Small intestine (tissue), 7 donors: ENCODE measurements around the gene DHRS7. TPM values are rescaled to one million over a fixed set of nuclear protein-coding genes. Genes with fewer than 3 reads are reported as not detected.
"Not testable (repeated sequence)": the region's sequence is repeated elsewhere in the genome, so short reads cannot be mapped to it uniquely, and the experiment has no call there.

Experiments
- DNase-seq, 2 donors: peaks; one replicate each; pipeline versions ENCODE4 v3.0.0 to v3.0.0-alpha.2; 2013
- FAIRE-seq: peaks from 2 replicates; lab custom pipeline; 2012; peaks lifted over from hg19 to GRCh38; lab: Jason Lieb, UNC
- H3K27ac ChIP-seq, 3 donors: one replicate each; pipeline ENCODE4 v1.5.1; 2013; ENCODE audit warnings: low read length in 2 of 3, mild to moderate bottlenecking in 2 of 3, control low read depth in 1 of 3, inconsistent platforms in 1 of 3, low read depth in 1 of 3, moderate library complexity in 1 of 3
- H3K27me3 ChIP-seq, 3 donors: one replicate each; pipeline ENCODE4 v1.6.1; 2013; ENCODE audit warnings: low read length in 3 of 3, inconsistent platforms in 1 of 3; ENCODE audit not compliant: control insufficient read depth in 3 of 3, insufficient read depth in 3 of 3
- H3K36me3 ChIP-seq, 3 donors: one replicate each; pipeline ENCODE4 v1.6.1; 2013; ENCODE audit warnings: low read length in 3 of 3, inconsistent platforms in 1 of 3, low read depth in 1 of 3, mild to moderate bottlenecking in 1 of 3, moderate library complexity in 1 of 3; ENCODE audit not compliant: control insufficient read depth in 3 of 3, insufficient read depth in 2 of 3
- H3K4me1 ChIP-seq, 3 donors: one replicate each; pipeline ENCODE4 v1.6.1; 2013; ENCODE audit warnings: low read length in 2 of 3, inconsistent platforms in 1 of 3, low read depth in 1 of 3, mild to moderate bottlenecking in 1 of 3, moderate library complexity in 1 of 3; ENCODE audit not compliant: control insufficient read depth in 3 of 3, insufficient read depth in 2 of 3
- H3K4me3 ChIP-seq, 3 donors: one replicate each; pipeline ENCODE4 v1.5.1; 2013; ENCODE audit warnings: low read length in 3 of 3, control low read depth in 1 of 3, inconsistent platforms in 1 of 3, low read depth in 1 of 3, mild to moderate bottlenecking in 1 of 3, moderate library complexity in 1 of 3
- H3K9me3 ChIP-seq, 2 donors: one replicate each; pipeline ENCODE4 v1.6.1; 2013; ENCODE audit warnings: low read depth in 1 of 2, low read length in 1 of 2; ENCODE audit not compliant: control insufficient read depth in 2 of 2, insufficient read depth in 1 of 2
- WGBS, 3 donors: extraction: QIAGEN DNeasy Blood & Tissue Kit; methylation state at CpG; one replicate each; pipeline ENCODE4 v1.1.7; 2013; 5-methylcytosine and 5-hydroxymethylcytosine counted together
- polyA plus RNA-seq, 4 donors: library from polyadenylated mRNA; stranded (reverse) in 3 of 4; unstranded in 1 of 4; fragments of 200-250 nt in 3 of 4; fragments of 120-200 nt in 1 of 4; gene quantifications; one replicate each; pipeline versions ENCODE4 v1.2.1 to v1.2.3, GENCODE V29; 2013
- donor health status: healthy with polysubstance abuse.
- donor health status: control.
- donor health status: control.
- donor health status: Bipolar disorder and iron deficiency.
- donor health status: healthy.

The DHRS7 gene
- polyA plus RNA-seq, 4 donors = 78.7 to 302 (median 132) TPM

DNA sequence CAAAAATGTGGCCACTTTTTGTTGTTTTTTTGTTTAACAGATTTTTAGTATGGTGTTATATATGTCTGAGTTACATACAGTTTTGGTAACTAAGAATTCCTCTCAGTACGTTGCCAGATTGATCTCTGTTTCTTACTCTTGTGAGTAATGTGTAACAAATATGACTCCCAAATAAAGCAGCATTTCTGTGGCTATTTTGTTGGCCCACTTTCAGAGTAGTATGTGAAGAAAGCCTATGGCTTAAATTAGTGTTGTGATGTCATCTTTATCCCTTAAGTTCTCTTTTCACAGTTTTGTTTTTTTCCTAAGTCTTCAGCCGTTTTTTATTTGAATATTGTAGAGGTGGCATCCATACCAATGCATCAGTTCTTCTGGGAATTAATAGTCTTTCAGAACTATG, 62.8 kb downstream of the DHRS7 start:
- Histone ChIP-seq H3K4me1 (no peaks in the 10 kb centered on the region), H3K27me3 (no peaks in the 10 kb centered on the region), H3K9me3 (no peaks in the 10 kb centered on the region), H3K27ac (no peak overlapping the region), H3K36me3 (peaks cover 3 to 6% (median 3%) of the 10 kb centered on the region in 3 donors), H3K4me3 (no peak overlapping the region)
- 56 to 83% (median 73%) methylated on average over 2 of the region's 2 CpGs for WGBS, 3 donors
- FAIRE-seq (no peak), DNase-seq (no peak)

DNA sequence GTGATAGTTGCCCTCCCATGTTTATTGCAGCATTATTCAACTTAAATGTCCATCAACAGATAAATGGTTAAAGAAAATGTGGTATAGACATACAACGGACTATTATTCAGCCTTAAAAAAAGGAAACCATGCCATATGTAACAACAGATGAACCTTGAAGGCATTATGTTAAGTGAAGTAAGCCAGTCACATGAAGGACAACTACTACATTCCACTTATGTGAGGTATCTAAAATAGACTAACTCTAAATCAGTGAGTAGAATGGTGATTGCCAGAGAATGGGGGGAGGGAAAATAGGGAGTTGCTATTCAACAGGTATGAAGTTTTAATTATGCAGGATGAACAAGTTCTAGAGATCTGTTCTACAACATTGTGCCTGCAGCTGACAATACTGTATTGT, 63.4 kb downstream of the DHRS7 start:
- no peak overlapping the region for H3K27ac ChIP-seq
- H3K36me3 ChIP-seq = peaks cover 3 to 6% (median 3%) of the 10 kb centered on the region in 3 donors
- 91 to 93% (median 93%) methylated on average over 1 of the region's 1 CpG for WGBS, 3 donors
- H3K9me3 ChIP-seq = no peaks in the 10 kb centered on the region
- no peaks in the 10 kb centered on the region for H3K4me1 ChIP-seq
- FAIRE-seq (no peak), DNase-seq (no peak)
- no peaks in the 10 kb centered on the region for H3K27me3 ChIP-seq
- H3K4me3 ChIP-seq = no peak overlapping the region

DNA sequence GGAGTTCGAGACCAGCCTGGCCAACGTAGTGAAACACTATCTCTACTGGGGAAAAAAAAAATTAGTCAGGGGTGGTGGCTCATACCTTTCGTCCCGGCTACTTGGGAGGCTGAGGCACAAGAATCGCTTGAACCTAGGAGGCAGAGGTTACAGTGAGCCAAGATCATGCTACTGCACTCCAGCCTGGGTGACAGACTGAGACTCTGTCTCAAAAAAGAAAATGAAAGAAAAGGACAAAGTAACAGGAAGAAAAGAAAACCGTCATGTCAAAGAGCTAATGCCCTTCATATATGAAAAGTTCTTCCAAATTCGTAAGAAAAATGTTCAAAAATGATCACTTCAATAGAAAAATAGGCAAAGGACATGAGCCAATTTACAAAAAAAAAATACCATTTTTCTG, 65.3 kb downstream of the DHRS7 start:
- not testable (repeated sequence) for H3K27me3 ChIP-seq, H3K4me3 ChIP-seq, H3K36me3 ChIP-seq, FAIRE-seq, H3K27ac ChIP-seq, H3K9me3 ChIP-seq, H3K4me1 ChIP-seq, DNase-seq
- 94 to 97% (median 95%) methylated on average over 7 of the region's 7 CpGs for WGBS, 3 donors

DNA sequence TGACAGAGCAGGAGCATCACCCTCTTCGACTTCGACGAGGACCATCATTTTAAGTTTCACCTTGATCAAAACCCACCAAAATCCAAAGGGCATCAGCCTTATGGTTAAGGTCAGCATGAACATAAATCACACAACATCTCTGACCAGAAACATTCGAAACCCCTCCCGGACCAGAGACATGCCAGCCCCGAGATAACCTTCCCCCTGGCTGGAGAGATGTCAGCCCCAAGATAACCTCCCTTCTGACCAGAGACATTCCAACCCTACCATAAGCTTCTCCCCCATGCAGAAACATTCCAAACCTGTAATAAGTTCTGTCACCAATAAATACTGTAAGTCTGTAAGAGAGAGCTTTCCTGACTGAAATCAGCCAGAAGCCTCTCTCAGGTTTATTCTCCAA, 67.2 kb downstream of the DHRS7 start:
- whole genome bisulfite sequencing, 3 donors = 93 to 99% (median 95%) methylated on average over 6 of the region's 6 CpGs
- no peak overlapping the region for H3K4me3 ChIP-seq
- FAIRE-seq (no peak), DNase-seq (no peak)
- H3K27ac ChIP-seq = no peak overlapping the region
- peaks cover 0 to 10% (median 0%) of the 10 kb centered on the region in 3 donors for H3K4me1 ChIP-seq
- no peaks in the 10 kb centered on the region for H3K27me3 ChIP-seq
- no peaks in the 10 kb centered on the region for H3K9me3 ChIP-seq
- peaks cover 3 to 6% (median 3%) of the 10 kb centered on the region in 3 donors for H3K36me3 ChIP-seq

DNA sequence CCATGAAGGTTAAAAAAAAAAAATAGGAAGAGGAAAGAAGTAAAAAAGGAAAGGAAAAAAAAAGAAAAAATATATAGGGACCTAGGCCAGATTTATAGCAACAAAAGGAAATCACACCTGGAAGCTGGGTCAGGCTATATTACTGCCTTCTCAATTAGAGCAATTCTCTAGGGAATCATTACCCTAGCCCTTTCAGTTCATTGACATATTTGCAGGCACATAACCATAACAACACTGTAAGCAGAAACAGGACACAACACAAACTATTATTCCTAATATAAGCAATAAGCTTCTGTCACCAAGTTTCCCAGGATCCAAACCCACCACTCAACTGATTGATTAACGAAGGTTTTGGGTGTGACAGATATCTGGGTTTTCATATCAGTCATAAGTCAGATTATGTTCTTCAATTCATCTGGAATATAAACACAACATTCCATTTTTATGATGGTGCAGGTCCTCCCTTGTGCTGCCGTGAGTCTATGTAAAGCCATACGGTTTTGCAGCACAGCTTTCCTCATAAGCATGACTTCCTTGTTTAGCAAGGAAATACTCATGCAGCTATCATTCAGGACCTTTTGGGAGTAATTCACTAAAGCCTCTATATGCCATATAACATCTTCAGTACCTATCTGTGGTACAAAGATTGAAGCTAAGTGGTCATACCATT, 69.3 kb downstream of the DHRS7 start:
- Histone ChIP-seq H3K36me3 (peaks cover 3 to 6% (median 3%) of the 10 kb centered on the region in 3 donors), H3K9me3 (no peaks in the 10 kb centered on the region), H3K4me3 (no peak overlapping the region), H3K4me1 (peaks cover 0 to 10% (median 0%) of the 10 kb centered on the region in 3 donors), H3K27me3 (no peaks in the 10 kb centered on the region), H3K27ac (no peak overlapping the region)
- no peak for FAIRE-seq
- 49 to 53% (median 50%) methylated on average over 3 of the region's 3 CpGs for WGBS, 3 donors
- DNase-seq = peak in 1 of 2 donors; percentile 37

DNA sequence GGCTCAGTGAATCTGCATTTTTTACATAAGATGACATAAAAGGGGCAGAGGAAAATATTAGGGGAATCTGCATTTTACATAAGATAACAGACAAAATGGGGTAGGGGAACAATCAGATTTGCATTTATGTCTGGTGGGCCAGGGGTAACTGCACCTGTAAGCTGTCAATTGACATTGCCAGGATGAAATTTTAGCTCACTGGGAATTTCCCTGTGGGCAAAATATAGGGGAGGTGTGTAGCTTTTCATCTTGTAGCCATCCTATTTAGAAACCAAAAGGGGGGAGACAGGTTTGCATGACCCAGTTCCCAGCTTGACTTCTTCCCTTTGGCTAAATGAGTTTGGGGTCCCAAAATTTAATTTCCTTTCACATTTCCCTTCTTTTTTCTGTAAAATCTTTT, 70.0 kb downstream of the DHRS7 start:
- FAIRE-seq (no peak), DNase-seq (no peak)
- Histone ChIP-seq H3K9me3 (no peaks in the 10 kb centered on the region), H3K4me3 (no peak overlapping the region), H3K27me3 (no peaks in the 10 kb centered on the region), H3K4me1 (peaks cover 0 to 10% (median 0%) of the 10 kb centered on the region in 3 donors), H3K36me3 (peaks cover 3 to 6% (median 3%) of the 10 kb centered on the region in 3 donors), H3K27ac (no peak overlapping the region)

DNA sequence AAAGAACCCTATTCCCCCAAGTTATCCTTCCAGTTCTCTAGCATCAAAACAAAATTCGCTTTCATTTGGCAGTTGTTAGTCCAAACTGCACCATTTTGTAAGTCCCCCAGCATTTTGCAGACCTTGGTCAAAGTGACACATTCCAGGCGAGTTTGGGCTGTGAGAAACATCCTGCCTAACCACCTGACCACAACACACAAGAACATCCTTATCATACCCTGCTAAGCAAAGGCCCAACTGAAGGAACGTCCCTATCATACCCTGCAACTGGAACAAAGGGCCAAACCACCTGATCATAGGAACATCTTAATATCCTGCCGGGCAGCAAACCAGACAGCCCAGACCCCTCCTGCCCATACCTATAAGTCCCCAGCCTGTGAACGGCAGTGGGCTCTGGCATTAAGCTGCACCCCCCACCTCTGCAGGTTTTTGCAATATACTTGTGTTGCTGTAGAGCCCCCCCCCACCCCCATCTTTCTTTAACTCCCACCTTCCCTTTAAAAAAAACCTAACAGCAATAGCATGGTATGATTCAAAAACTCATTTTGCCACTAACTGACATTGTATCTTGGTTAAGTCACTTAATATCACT, 70.8 kb downstream of the DHRS7 start:
- FAIRE-seq (no peak), DNase-seq (no peak)
- peaks cover 3 to 6% (median 3%) of the 10 kb centered on the region in 3 donors for H3K36me3 ChIP-seq
- H3K4me1 ChIP-seq = peaks cover 0 to 10% (median 0%) of the 10 kb centered on the region in 3 donors
- H3K4me3 ChIP-seq = no peak overlapping the region
- no peak overlapping the region for H3K27ac ChIP-seq
- H3K27me3 ChIP-seq = no peaks in the 10 kb centered on the region
- no peaks in the 10 kb centered on the region for H3K9me3 ChIP-seq
- 57 to 81% (median 73%) methylated on average over 5 of the region's 5 CpGs for WGBS, 3 donors
